ENCODE data around the gene CALU. TPM values are rescaled to one million over a fixed set of nuclear protein-coding genes. Genes with fewer than 3 reads are reported as not detected.

Gene CALU
- total and polyA plus RNA-seq, 8 donors = 10.1 to 270 (median 47.7) TPM

GRCh38 chr7:128732521-128733277, 6.5 kb upstream of the CALU start:
- WGBS, 5 donors = 60 to 78% (median 74%) methylated on average over 2 of the region's 2 CpGs
- Histone ChIP-seq H3K4me1 (no peaks in the 10 kb centered on the region), H3K36me3 (no peaks in the 10 kb centered on the region), H3K4me3 (no peak overlapping the region), H3K9me3 (no peaks in the 10 kb centered on the region), H3K27ac (no peak overlapping the region), H3K27me3 (peaks cover 0 to 16% (median 0%) of the 10 kb centered on the region in 3 donors)
- no peak for DNase-seq
- intact Hi-C loops (cut with DNase I; ENCODE audit: low total_unique reads) = loop anchor here (10.0 kb wide), 1 partner anchor 132 kb away; the partner anchor contains the start of gene ATP6V1F
- TF ChIP-seq CTCF (IDR thresholded peaks at IDR 0.05) (no peak), POLR2AphosphoS5 (IDR thresholded peaks at IDR 0.05) (no peak), EP300 (IDR thresholded peaks at IDR 0.05) (no peak), POLR2A (IDR thresholded peaks at IDR 0.05) (no peak)

- Histone ChIP-seq H3K9me3 (no peaks in the 10 kb centered on the region), H3K27ac (no peak overlapping the region), H3K4me1 (peaks cover 1 to 5% (median 4%) of the 10 kb centered on the region in 4 donors), H3K36me3 (no peaks in the 10 kb centered on the region), H3K4me3 (no peak overlapping the region), H3K27me3 (peaks cover 0 to 16% (median 0%) of the 10 kb centered on the region in 3 donors)
- TF ChIP-seq POLR2AphosphoS5 (IDR thresholded peaks at IDR 0.05) (no peak), POLR2A (IDR thresholded peaks at IDR 0.05) (no peak), CTCF (IDR thresholded peaks at IDR 0.05) (no peak), EP300 (IDR thresholded peaks at IDR 0.05) (no peak)
- WGBS, 5 donors = 52 to 80% (median 70%) methylated on average over 2 of the region's 2 CpGs
- no peak for DNase-seq
- intact Hi-C loops (cut with DNase I; ENCODE audit: low total_unique reads) = loop anchor here (10.0 kb wide), 1 partner anchor 132 kb away; the partner anchor contains the start of gene ATP6V1F
These were observed 5.9 kb upstream of the CALU start for GRCh38 chr7:128733278-128733645.

GRCh38 chr7:128734890-128735289, 4.3 kb upstream of the CALU start:
- no peaks in the 10 kb centered on the region for H3K36me3 ChIP-seq
- 86 to 100% (median 95%) methylated on average over 1 of the region's 1 CpG for WGBS, 5 donors
- DNase-seq = no peak
- H3K27ac ChIP-seq = no peak overlapping the region
- peaks cover 6 to 11% (median 9%) of the 10 kb centered on the region in 4 donors for H3K4me1 ChIP-seq
- no peak overlapping the region for H3K4me3 ChIP-seq
- no peak for TF ChIP-seq POLR2AphosphoS5 (IDR thresholded peaks at IDR 0.05)
- TF ChIP-seq POLR2A (IDR thresholded peaks at IDR 0.05) = no peak
- no peak for TF ChIP-seq EP300 (IDR thresholded peaks at IDR 0.05)
- TF ChIP-seq CTCF (IDR thresholded peaks at IDR 0.05) = no peak
- H3K9me3 ChIP-seq = no peaks in the 10 kb centered on the region
- peaks cover 0 to 13% (median 0%) of the 10 kb centered on the region in 3 donors for H3K27me3 ChIP-seq
- intact Hi-C loops (cut with DNase I; ENCODE audit: low total_unique reads) = loop anchor here (10.0 kb wide), 1 partner anchor 130 kb away; the partner anchor contains the start of gene ATP6V1F

GRCh38 chr7:128735436-128735835, 3.7 kb upstream of the CALU start:
- Histone ChIP-seq H3K4me1 (peaks cover 10 to 16% (median 14%) of the 10 kb centered on the region in 4 donors), H3K27me3 (peaks cover 0 to 13% (median 0%) of the 10 kb centered on the region in 3 donors), H3K27ac (no peak overlapping the region), H3K36me3 (no peaks in the 10 kb centered on the region), H3K4me3 (no peak overlapping the region), H3K9me3 (no peaks in the 10 kb centered on the region)
- no peak for TF ChIP-seq POLR2A (IDR thresholded peaks at IDR 0.05)
- TF ChIP-seq CTCF (IDR thresholded peaks at IDR 0.05) = no peak
- no peak for TF ChIP-seq POLR2AphosphoS5 (IDR thresholded peaks at IDR 0.05)
- no peak for TF ChIP-seq EP300 (IDR thresholded peaks at IDR 0.05)
- no peak for DNase-seq
- intact Hi-C loops (cut with DNase I; ENCODE audit: low total_unique reads) = loop anchor here (10.0 kb wide), 1 partner anchor 129 kb away; the partner anchor contains the start of gene ATP6V1F
- 87 to 95% (median 90%) methylated on average over 5 of the region's 5 CpGs for WGBS, 5 donors

All from stomach (tissue), 9 donors.